Stomach (tissue), 9 donors: ENCODE measurements around the gene FOXE3. TPM values are rescaled to one million over a fixed set of nuclear protein-coding genes. Genes with fewer than 3 reads are reported as not detected.

Experiments
- DNase-seq, 2 donors: peaks; one replicate each; pipeline versions ENCODE4 v3.0.0 to v3.0.0-alpha.2; 2013 to 2019
- H3K27ac ChIP-seq, 5 donors: fragments of 200-600 bp in 4 of 5; sonication (generic) in 4 of 5; one replicate each; pipeline ENCODE4 v1.5.1; 2013 to 2019; ENCODE audit warnings: mild to moderate bottlenecking in 1 of 5, moderate library complexity in 1 of 5
- H3K27me3 ChIP-seq, 3 donors: fragments of 200-600 bp; sonication (generic); one replicate each; pipeline ENCODE4 v1.5.1; 2017 to 2019; ENCODE audit warnings: mixed run types in 1 of 3
- H3K36me3 ChIP-seq, 4 donors: fragments of 200-600 bp; sonication (generic); 1 replicate in 3 of 4; 2 replicates in 1 of 4; pipeline ENCODE4 v1.5.1; 2016 to 2019
- H3K4me1 ChIP-seq, 4 donors: fragments of 200-600 bp; sonication (generic); one replicate each; pipeline ENCODE4 v1.5.1; 2016 to 2019
- H3K4me3 ChIP-seq, 4 donors: fragments of 200-600 bp; sonication (generic) in 3 of 4; one replicate each; pipeline ENCODE4 v1.5.1; 2016 to 2019; ENCODE audit warnings: mild to moderate bottlenecking in 1 of 4
- H3K9me3 ChIP-seq, 4 donors: fragments of 200-600 bp; sonication (generic); one replicate each; pipeline ENCODE4 v1.5.1; 2016 to 2019
- CTCF ChIP-seq, 7 experiments: fragments of 450-650 bp in 4 of 7; fragments of 200-600 bp in 3 of 7; sonication (generic) in 3 of 7; IDR thresholded peaks; one replicate each; pipeline ENCODE4 v1.5.1; 2016 to 2019; ENCODE audit warnings: antibody characterized with exemption in 7 of 7, control low read depth in 2 of 7, mild to moderate bottlenecking in 1 of 7
- EP300 ChIP-seq: sonication (generic); formaldehyde crosslinking; IDR thresholded peaks from one replicate; pipeline ENCODE4 v1.6.1; 2017; ENCODE audit warnings: antibody characterized with exemption
- POLR2A ChIP-seq, 4 donors: fragments of 450-650 bp; IDR thresholded peaks; one replicate each; pipeline ENCODE4 v1.6.1; 2016; ENCODE audit warnings: antibody characterized with exemption in 4 of 4, control low read depth in 2 of 4, mild to moderate bottlenecking in 1 of 4, moderate library complexity in 1 of 4
- POLR2AphosphoS5 ChIP-seq, 3 donors: sonication (generic); formaldehyde crosslinking; IDR thresholded peaks; one replicate each; pipeline ENCODE4 v1.6.1; 2016; ENCODE audit warnings: antibody characterized with exemption in 3 of 3
- WGBS, 5 donors: extraction: QIAGEN DNeasy Blood & Tissue Kit in 3 of 5; methylation state at CpG; one replicate each; pipeline versions ENCODE4 v1.1.5 to v1.1.7; 2013 to 2018; 5-methylcytosine and 5-hydroxymethylcytosine counted together
- intact Hi-C: fragments of 100-400 bp; cut with DNase I; formaldehyde crosslinking; loops from one replicate; pipeline ENCODE4 v1.15.1; 2023; ENCODE audit warnings: low total_unique reads
- polyA plus RNA-seq, 3 donors: library from polyadenylated mRNA; stranded (reverse); fragments of 200-250 nt; gene quantifications; one replicate each; pipeline ENCODE4 v1.2.3, GENCODE V29; 2013
- total RNA-seq, 5 donors: library from RNA; depleted of rRNA; stranded (reverse); fragments of >200 nt; gene quantifications; one replicate each; pipeline versions ENCODE4 v1.1.0 to v1.2.3, GENCODE V29; 2014 to 2016
- donor health status: healthy with polysubstance abuse.
- donor health status: Bipolar disorder and iron deficiency.
- donor health status: healthy.

The FOXE3 gene
- total and polyA plus RNA-seq, 8 donors: not detected

DNA sequence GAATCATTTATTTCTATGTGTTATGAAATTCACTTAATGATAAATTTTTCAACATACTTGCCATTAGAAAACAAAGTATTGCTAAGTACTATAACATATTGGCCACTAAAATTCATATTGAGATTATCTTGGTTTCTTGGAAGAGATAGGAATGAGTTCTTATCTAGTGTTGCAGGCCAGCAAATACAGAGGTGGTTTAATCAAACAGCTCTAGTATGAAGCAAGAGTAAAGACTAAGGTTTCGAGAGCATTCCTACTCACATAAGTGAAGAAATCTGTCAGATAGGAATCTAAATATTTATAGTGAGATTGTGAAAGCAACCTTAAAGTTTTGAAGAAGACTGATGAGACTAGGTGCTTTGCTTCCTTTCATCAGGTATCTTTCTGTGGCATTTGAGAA lies 37.9 kb upstream of the FOXE3 start:
- no peak for DNase-seq
- H3K36me3 ChIP-seq: peaks cover 29 to 93% (median 80%) of the 10 kb centered on the region in 4 donors
- H3K27me3 ChIP-seq: no peaks in the 10 kb centered on the region
- 30 to 50% (median 46%) methylated on average over 1 of the region's 1 CpG for WGBS, 5 donors
- no peaks in the 10 kb centered on the region for H3K9me3 ChIP-seq
- TF ChIP-seq POLR2A (IDR thresholded peaks at IDR 0.05) (no peak), EP300 (no peak), CTCF (IDR thresholded peaks at IDR 0.05) (no peak), POLR2AphosphoS5 (IDR thresholded peaks at IDR 0.05) (no peak)
- H3K4me3 ChIP-seq: no peak overlapping the region
- peaks cover 0 to 20% (median 2%) of the 10 kb centered on the region in 4 donors for H3K4me1 ChIP-seq
- H3K27ac ChIP-seq: no peak overlapping the region
- intact Hi-C loops: no loop called here

GRCh38 chr1:47380699-47381098 lies 35.4 kb upstream of the FOXE3 start:
- Histone ChIP-seq H3K36me3 (peaks cover 5 to 78% (median 64%) of the 10 kb centered on the region in 4 donors), H3K4me1 (peaks cover 0 to 20% (median 2%) of the 10 kb centered on the region in 4 donors), H3K27me3 (no peaks in the 10 kb centered on the region), H3K27ac (no peak overlapping the region), H3K9me3 (no peaks in the 10 kb centered on the region), H3K4me3 (no peak overlapping the region)
- 62 to 88% (median 82%) methylated on average over 5 of the region's 5 CpGs for WGBS, 5 donors
- intact Hi-C loops: no loop called here
- no peak for DNase-seq
- peak in 1 of 3 donors; percentile 25 for TF ChIP-seq POLR2AphosphoS5 (IDR thresholded peaks at IDR 0.05)
- TF ChIP-seq CTCF (IDR thresholded peaks at IDR 0.05): no peak
- no peak for TF ChIP-seq POLR2A (IDR thresholded peaks at IDR 0.05)

- intact Hi-C loops: no loop called here
- DNase-seq: no peak
- Histone ChIP-seq H3K4me1 (peaks cover 0 to 22% (median 2%) of the 10 kb centered on the region in 4 donors), H3K9me3 (no peaks in the 10 kb centered on the region), H3K4me3 (no peak overlapping the region), H3K36me3 (peaks cover 5 to 61% (median 48%) of the 10 kb centered on the region in 4 donors), H3K27ac (no peak overlapping the region), H3K27me3 (no peaks in the 10 kb centered on the region)
- no peak for TF ChIP-seq POLR2A (IDR thresholded peaks at IDR 0.05)
- no peak for TF ChIP-seq POLR2AphosphoS5 (IDR thresholded peaks at IDR 0.05)
- TF ChIP-seq EP300: no peak
- TF ChIP-seq CTCF (IDR thresholded peaks at IDR 0.05): no peak
- 78 to 91% (median 83%) methylated on average over 3 of the region's 3 CpGs for WGBS, 5 donors
These were observed 33.6 kb upstream of the FOXE3 start for GRCh38 chr1:47382399-47382983.

DNA sequence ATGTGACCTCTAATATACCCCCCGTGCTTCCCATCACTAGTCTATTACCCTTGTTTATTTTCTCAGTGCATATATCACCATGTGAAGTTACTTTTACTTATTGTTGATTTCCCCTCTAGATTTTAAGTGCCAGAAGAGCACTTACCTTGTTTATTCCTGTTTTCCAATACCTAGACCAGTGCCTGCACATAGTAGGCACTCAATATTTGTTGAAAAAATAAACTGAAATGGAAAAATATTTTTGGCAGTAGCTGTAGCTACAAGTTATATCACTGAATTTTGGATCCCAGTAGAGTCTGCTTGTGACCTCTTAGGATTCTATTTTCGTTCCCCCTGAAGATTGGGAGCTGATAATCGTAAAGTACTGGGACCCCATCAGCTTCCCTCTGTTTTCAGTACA lies 32.0 kb upstream of the FOXE3 start:
- Histone ChIP-seq H3K9me3 (no peaks in the 10 kb centered on the region), H3K36me3 (peaks cover 0 to 47% (median 42%) of the 10 kb centered on the region in 4 donors), H3K4me1 (peaks cover 0 to 21% (median 11%) of the 10 kb centered on the region in 4 donors), H3K27ac (no peak overlapping the region), H3K27me3 (no peaks in the 10 kb centered on the region), H3K4me3 (no peak overlapping the region)
- intact Hi-C loops: no loop called here
- DNase-seq: no peak
- no peak for TF ChIP-seq POLR2A (IDR thresholded peaks at IDR 0.05)
- TF ChIP-seq POLR2AphosphoS5 (IDR thresholded peaks at IDR 0.05): no peak
- TF ChIP-seq CTCF (IDR thresholded peaks at IDR 0.05): no peak
- no peak for TF ChIP-seq EP300
- 89 to 97% (median 94%) methylated on average over 3 of the region's 3 CpGs for WGBS, 5 donors
